SKM-1 (cell line): ENCODE measurements around the gene ZC3H6.

ENCODE experiments used
- DNase-seq: peaks from one replicate; lab custom pipeline; 2025; ENCODE audit not compliant: unreplicated experiment; lab: John Stamatoyannopoulos, UW

The ZC3H6 gene

GRCh38 chr2:112275311-112275886 is at the start of gene ZC3H6:
ZC3H6 (plus strand) TSS chr2:112275597; CDS start chr2:112275995, 398 bp downstream.
- DNase-seq, result peak; percentile 88

DNA sequence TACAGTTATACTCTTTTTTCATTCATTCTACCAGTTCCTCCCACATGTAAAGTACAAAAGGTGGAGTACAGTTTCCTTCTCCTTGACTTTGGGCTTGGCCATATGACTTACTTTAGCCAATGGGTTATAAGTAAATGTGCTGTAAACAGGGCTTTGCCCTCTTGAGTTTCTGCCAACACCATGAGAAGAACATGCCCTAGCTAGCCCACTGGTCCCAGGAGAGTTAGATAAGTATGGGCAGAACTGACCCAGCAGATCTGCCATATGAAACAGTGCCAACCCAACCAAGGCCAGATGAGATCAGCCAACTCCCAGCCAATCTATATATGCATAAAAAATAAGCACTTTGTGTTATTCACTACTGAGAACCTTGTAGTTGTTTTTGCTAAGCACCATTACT is 46.0 kb upstream of the ZC3H6 start:
- no peak for DNase-seq

- no peak for DNase-seq
These were observed 45.0 kb upstream of the ZC3H6 start for GRCh38 chr2:112230371-112230770.

GRCh38 chr2:112239862-112240261 is 35.5 kb upstream of the ZC3H6 start:
- DNase-seq, result no peak

GRCh38 chr2:112242384-112242783 is 33.0 kb upstream of the ZC3H6 start:
- DNase-seq, result no peak

GRCh38 chr2:112243233-112243632 is 32.2 kb upstream of the ZC3H6 start:
- DNase-seq, result no peak

DNA sequence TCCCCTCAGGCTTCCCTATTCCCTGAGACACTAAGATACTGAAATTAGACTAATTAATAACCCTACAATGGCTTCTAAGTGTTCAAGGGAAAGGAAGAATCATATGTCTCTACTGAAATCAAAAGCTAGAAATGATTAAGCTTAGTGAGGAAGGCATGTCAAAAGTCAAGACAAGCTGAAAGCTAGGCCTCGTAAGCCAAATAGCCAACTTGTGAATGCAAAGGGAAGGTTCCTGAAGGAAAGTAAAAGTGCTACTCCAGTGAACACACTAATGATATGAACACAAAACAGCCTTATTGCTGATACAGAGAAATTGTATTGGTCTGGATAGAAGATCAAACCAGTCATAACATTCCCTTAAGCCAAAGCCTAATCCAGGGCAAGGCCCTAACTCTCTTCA is 30.5 kb upstream of the ZC3H6 start:
- DNase-seq, result no peak

DNA sequence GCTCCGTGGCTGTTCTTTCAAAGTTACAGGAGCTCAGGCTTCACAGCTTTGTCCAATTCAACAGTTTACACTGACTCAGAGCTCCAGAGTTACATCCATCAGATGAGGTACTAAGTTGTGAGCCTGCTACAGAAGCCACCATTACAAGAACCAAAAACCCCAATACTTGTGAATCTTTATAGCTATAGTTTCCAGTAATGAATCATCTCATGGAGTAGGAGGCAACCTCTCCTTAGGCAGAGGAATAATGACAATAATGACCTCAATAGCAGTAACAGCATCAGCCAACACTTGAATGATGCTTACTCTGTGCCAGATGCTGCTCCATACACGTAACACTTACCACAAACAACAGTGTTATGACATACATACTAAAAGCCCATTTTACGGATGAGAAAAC is 24.1 kb upstream of the ZC3H6 start:
- DNase-seq, result no peak

GRCh38 chr2:112253261-112253815 is 22.1 kb upstream of the ZC3H6 start:
- DNase-seq, result no peak

GRCh38 chr2:112254466-112255240 is 20.7 kb upstream of the ZC3H6 start, which contains the start of gene ZC3H8:
ZC3H8 (minus strand) TSS chr2:112255042; CDS start chr2:112254981, 61 bp downstream.
- peak; percentile 75 for DNase-seq

- peak; percentile 83 for DNase-seq
These were observed 19.5 kb upstream of the ZC3H6 start for GRCh38 chr2:112255875-112256274.

DNA sequence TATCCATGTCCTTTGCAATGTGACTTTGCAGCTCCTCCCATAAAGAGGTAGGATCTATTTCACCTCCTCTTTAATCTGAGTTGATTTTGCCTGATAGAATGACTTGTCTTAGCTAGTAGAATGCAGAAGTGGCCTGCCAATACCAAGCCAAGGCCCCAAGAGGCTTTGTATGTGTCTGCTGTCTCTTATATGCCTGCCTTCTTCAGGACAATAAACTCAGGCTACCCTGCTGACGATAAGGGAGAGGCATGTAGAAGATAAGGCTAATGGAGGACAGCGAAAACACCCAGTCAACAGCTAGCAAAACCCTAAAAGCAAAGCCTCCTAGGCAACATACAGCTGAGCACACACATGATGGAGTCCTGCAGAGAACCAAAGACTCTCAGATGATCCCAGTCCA is 18.7 kb upstream of the ZC3H6 start:
- peak; percentile 11 for DNase-seq

GRCh38 chr2:112257575-112257974 is 17.8 kb upstream of the ZC3H6 start:
- DNase-seq, result no peak

DNA sequence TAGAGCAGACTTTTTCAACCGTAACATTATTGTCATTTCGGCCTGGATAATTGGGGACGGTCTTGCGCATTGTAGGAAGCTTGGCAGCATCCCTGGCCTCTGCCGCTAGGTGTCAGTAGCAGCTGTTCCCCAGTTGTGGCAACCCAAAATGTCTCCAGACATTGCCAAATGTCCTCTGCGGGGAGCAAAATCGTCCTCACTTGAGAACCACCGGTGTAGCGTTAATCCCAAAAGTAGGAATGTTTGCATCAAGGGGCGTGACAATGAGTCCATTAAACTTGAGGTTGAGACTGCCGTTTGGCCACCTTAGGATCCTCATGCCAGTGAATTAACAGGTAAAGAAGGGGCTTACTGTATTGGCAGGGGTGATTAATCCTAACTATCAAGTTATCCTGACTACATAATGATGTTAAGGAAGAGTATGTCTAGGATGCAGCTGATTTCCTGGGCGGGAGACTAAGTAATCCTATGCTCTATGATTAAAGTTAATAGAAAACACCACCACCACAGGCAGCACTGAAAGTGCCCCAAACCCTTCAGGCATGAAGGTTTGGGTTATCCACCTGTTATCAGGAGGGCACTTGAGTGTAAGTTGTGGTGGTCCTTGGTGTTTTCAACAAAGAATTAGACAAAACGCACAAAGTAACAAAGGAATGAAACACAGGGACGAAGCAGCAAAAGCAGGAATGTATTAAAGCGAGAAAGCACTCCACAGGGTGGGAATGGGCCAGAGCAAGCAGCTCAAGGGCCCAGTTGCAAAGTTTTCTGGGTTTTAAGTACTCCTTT is 15.7 kb upstream of the ZC3H6 start:
- DNase-seq, result peak; percentile 55

- no peak for DNase-seq
These were observed 15.1 kb upstream of the ZC3H6 start for GRCh38 chr2:112260295-112260625.

- no peak for DNase-seq
These were observed 12.5 kb upstream of the ZC3H6 start for GRCh38 chr2:112262876-112263275.

- no peak for DNase-seq
These were observed 6.8 kb upstream of the ZC3H6 start for GRCh38 chr2:112268547-112268946.

GRCh38 chr2:112272669-112273068 is 2.7 kb upstream of the ZC3H6 start:
- DNase-seq, result no peak

DNA sequence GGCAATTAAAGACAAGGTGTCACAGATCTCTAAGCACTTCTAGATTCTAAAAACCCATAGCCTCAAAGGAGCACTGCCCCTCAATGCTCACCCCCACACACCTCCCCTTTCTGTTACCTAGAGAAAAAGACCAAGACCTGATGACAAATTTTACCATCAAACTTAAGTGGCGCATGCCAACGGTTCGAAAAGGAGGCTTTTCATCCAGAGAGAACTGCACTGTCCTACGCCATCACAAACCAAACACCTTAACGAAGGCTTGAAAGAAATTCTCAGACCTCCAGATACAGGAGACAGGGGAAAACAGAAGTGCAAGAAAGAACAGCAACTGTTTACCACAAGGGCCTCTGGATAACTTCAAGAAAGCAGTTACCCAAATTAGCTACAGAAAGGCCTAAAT is 2.0 kb upstream of the ZC3H6 start:
- DNase-seq, result no peak

- peak; percentile 53 for DNase-seq
These were observed 733 bp downstream of the ZC3H6 start for GRCh38 chr2:112275887-112276773.

DNA sequence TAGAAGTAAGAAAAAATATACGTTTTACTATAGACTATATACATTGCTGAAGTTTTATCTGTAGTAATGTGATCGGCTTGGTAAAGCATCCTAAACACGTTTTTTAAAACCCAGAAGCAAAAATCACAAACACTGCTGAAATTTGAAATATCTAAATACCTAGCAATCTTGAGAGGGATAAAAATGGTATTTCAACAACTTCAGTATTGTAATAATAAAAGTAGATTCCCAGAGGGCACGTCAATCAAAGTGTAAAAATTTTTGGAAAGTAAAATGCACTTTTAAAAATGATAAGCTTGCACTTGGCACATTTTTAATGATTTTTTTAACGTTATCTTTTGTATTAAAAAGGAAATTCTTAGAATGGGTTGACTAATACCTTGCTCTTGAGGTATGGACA is 1.6 kb downstream of the ZC3H6 start:
- DNase-seq, result no peak
